Activated CD4-positive, alpha-beta memory T cell treated with anti-CD3 and anti-CD28 coated beads for 36 hours (primary cell): ENCODE results near the gene PIK3R1. TPM values are rescaled to one million over a fixed set of nuclear protein-coding genes. Genes with fewer than 3 reads are reported as not detected.

Experiments
- CTCF ChIA-PET: fragments of 350-600 bp; sonication (Branson Sonifier 250); formaldehyde crosslinking; loops from one replicate; lab custom pipeline; 2021; ENCODE audit warnings: antibody characterized with exemption, inconsistent platforms; lab: Charles Lee
- POLR2A ChIA-PET: fragments of 350-600 bp; sonication (Branson Sonifier 250); formaldehyde crosslinking; loops from one replicate; lab custom pipeline; 2021; ENCODE audit warnings: antibody characterized with exemption; lab: Charles Lee
- DNase-seq: peaks from one replicate; pipeline ENCODE4 v3.0.0-alpha.2; 2020
- H3K27ac Mint-ChIP-seq: one replicate; pipeline ENCODE4 v1.8.0; 2021; ENCODE audit warnings: mixed read lengths
- H3K27me3 Mint-ChIP-seq: one replicate; pipeline ENCODE4 v1.8.0; 2021; ENCODE audit warnings: mixed read lengths
- H3K36me3 Mint-ChIP-seq: one replicate; pipeline ENCODE4 v1.8.0; 2021; ENCODE audit warnings: mixed read lengths
- H3K4me1 Mint-ChIP-seq: one replicate; pipeline ENCODE4 v1.8.0; 2021; ENCODE audit warnings: low read depth, mixed read lengths
- H3K4me3 Mint-ChIP-seq: one replicate; pipeline ENCODE4 v1.8.0; 2021; ENCODE audit warnings: mild to moderate bottlenecking, mixed read lengths
- H3K9me3 Mint-ChIP-seq: one replicate; pipeline ENCODE4 v1.8.0; 2021; ENCODE audit warnings: mixed read lengths
- intact Hi-C: fragments of 100-400 bp; cut with micrococcal nuclease; formaldehyde crosslinking; loops from one replicate; pipeline ENCODE4 v1.15.1; 2023
- total RNA-seq, 2 experiments: library from RNA; stranded (reverse); gene quantifications; one replicate each; pipeline ENCODE4 v1.2.3, GENCODE V29; 2021

PIK3R1 gene
- total RNA-seq, 2 experiments from 2014 or later: 35.3 to 40.9 TPM

DNA sequence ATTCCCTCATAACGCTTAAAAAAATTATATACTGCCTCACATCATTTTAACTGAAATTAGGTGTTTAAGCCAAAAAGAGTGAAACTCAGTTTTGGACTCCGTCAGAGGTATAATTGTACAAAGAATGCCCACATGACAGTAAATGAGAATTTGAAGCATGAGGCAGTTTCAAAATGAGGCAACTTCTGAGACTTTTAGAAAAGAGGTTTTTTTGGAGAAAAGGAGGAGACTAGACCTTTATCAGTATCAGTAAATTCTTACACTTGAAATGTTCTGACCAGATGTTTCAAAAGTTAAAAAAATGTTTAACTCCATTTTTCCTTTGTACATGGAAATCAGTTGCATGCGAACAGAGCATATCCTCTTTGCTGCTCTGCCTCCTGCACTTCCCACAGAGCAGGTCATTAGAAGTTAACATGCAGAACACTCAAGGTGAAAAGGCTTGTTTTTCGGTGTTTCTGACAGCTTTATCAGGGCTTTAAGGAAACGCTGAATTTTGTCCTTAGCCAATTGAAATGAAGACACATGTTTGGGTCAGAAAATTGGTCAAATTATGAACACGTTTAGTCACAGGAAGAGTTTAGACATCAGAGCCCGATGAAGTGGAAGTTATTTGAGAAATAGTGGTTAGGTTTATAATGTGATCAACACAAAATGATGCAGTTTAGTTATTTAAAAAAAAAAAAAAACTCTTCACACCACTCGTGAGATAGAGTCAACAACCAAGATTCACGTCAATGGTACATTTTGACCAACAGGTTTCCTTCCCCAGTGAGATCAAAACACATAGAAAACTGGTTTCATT lies 59.5 kb downstream of the PIK3R1 start:
- peak overlapping the region; percentile 98 for H3K27ac Mint-ChIP-seq
- CTCF ChIA-PET: interaction anchor here (0.7 kb wide), 1 partner anchor 1068 kb away, joined by 3 read pairs; no protein-coding TSS in a partner anchor
- H3K27me3 Mint-ChIP-seq: no peaks in the 10 kb centered on the region
- POLR2A ChIA-PET: interaction anchor here (0.9 kb wide), 1 partner anchor 15 kb away, joined by 3 read pairs; no protein-coding TSS in a partner anchor
- intact Hi-C loops: loop anchor here (1.0 to 10.0 kb wide), 7 partner anchors 14 to 1270 kb away; no protein-coding TSS in a partner anchor
- peak overlapping the region; percentile 62 for H3K4me3 Mint-ChIP-seq
- H3K4me1 Mint-ChIP-seq: peaks cover 94% of the 10 kb centered on the region
- DNase-seq: no peak
- H3K36me3 Mint-ChIP-seq: peaks cover 44% of the 10 kb centered on the region
- H3K9me3 Mint-ChIP-seq: no peaks in the 10 kb centered on the region

DNA sequence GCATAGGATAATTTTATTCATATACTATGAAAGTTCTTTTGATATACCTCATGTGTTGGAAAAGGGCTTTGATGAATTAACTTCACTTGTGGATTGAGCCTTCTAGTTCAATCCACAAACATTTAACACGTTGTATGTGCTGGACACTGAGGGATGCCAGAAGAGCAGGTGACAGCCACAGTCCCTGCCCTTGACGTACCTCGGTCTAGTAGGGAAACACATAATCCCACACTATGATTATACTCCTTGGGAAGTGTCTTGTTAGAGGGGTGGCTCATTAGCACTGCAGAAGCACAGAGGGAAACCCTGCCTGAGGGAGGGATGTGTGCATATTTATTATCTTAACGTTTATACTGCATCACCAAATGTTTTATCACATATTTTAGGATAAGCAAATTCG lies 61.2 kb downstream of the PIK3R1 start:
- Mint-ChIP-seq H3K36me3 (peaks cover 55% of the 10 kb centered on the region), H3K4me3 (no peak overlapping the region), H3K27ac (no peak overlapping the region), H3K4me1 (peaks cover 91% of the 10 kb centered on the region), H3K27me3 (no peaks in the 10 kb centered on the region), H3K9me3 (no peaks in the 10 kb centered on the region)
- DNase-seq: no peak
- intact Hi-C loops: loop anchor here (10.0 kb wide), 2 partner anchors 292 to 1272 kb away; no protein-coding TSS in a partner anchor
- ChIA-PET POLR2A (no interaction called here), CTCF (interaction anchor here (0.9 to 1.4 kb wide), 2 partner anchors 10 to 26 kb away, joined by 3 to 11 read pairs; no protein-coding TSS in a partner anchor)

DNA sequence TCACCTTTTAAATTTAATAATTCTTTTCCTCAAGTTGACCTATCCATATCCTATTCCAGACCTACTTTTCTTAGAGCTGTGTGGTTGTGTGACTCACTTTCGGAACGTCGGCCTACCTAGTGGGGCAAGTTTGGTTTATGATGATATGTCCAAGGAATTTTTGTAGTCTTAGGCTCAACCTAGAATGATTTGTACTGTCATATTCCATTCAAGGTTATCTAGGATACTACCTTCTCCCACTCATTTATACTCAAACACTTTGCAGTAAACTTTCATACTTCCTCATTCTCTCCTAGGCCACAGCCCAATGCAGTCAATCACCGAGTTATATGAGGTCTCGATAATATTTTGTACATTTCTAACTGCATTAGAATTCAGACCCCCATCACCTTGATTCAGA lies 61.9 kb downstream of the PIK3R1 start:
- Mint-ChIP-seq H3K36me3 (peaks cover 62% of the 10 kb centered on the region), H3K27ac (no peak overlapping the region), H3K4me3 (no peak overlapping the region), H3K4me1 (peaks cover 93% of the 10 kb centered on the region), H3K9me3 (no peaks in the 10 kb centered on the region), H3K27me3 (no peaks in the 10 kb centered on the region)
- DNase-seq: no peak
- intact Hi-C loops: loop anchor here (10.0 kb wide), 2 partner anchors 293 to 1273 kb away; no protein-coding TSS in a partner anchor
- CTCF ChIA-PET: interaction anchor here (1.3 kb wide), 1 partner anchor 10 kb away, joined by 3 read pairs; no protein-coding TSS in a partner anchor
- POLR2A ChIA-PET: no interaction called here

DNA sequence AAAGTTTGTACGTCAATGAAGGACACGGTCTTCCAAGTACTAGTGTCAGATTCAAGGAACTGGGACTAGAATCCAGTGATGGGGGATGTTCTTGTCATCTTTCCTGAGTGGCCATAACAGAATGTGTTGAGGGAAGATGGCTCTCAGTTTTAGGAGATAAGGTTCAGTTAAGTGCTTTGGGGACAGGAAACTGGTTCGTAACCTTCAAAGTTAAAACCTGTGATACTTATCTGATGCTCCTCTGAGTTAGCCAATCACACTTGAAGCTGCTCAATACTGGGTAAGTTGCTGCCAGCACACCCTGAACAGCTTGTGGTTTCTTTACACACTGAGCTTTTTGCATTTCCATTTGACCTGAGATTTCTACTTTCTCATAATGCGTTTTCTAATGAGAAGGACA lies 64.4 kb downstream of the PIK3R1 start:
- POLR2A ChIA-PET: interaction anchor here (0.9 to 1.6 kb wide), 9 partner anchors 10 to 185 kb away, joined by 3 to 11 read pairs (median 4); partner anchors contain the start of gene PIK3R1
- H3K9me3 Mint-ChIP-seq: no peaks in the 10 kb centered on the region
- peak; percentile 60 for DNase-seq
- peaks cover 65% of the 10 kb centered on the region for H3K36me3 Mint-ChIP-seq
- peaks cover 94% of the 10 kb centered on the region for H3K4me1 Mint-ChIP-seq
- H3K4me3 Mint-ChIP-seq: peak overlapping the region; percentile 76
- CTCF ChIA-PET: interaction anchor here (0.7 to 1.8 kb wide), 7 partner anchors 9 to 185 kb away, joined by 3 to 16 read pairs (median 7); no protein-coding TSS in a partner anchor
- H3K27ac Mint-ChIP-seq: peak overlapping the region; percentile 99
- intact Hi-C loops: loop anchor here (1.0 to 10.0 kb wide), 9 partner anchors 10 to 1275 kb away; partner anchors contain the start of gene PIK3R1
- H3K27me3 Mint-ChIP-seq: no peaks in the 10 kb centered on the region

DNA sequence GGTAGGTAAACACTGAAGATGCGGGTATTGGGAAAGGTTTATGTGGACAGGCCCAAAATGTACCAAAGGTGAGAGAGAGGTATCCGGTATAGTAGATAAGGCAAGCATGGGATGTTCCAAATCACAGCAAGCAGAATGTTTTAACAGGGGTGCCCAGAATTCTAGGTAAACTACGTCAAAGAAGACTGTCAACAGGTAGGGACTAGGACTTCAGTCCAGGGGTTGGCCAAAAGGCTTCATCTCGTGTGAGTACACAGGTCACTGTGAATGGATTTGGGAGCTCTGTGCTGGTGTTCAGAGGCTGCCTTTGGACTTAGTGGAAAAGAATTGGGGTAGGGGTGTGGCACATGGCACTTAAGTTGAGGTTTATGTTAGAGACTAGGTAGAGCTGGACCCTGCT lies 66.4 kb downstream of the PIK3R1 start:
- H3K27ac Mint-ChIP-seq: peak overlapping the region; percentile 99
- ChIA-PET POLR2A (interaction anchor here (0.9 kb wide), 1 partner anchor 24 kb away, joined by 3 read pairs; no protein-coding TSS in a partner anchor), CTCF (interaction anchor here (1.2 kb wide), 1 partner anchor 24 kb away, joined by 3 read pairs; no protein-coding TSS in a partner anchor)
- H3K27me3 Mint-ChIP-seq: no peaks in the 10 kb centered on the region
- intact Hi-C loops: loop anchor here (5.0 to 10.0 kb wide), 2 partner anchors 433 to 605 kb away; no protein-coding TSS in a partner anchor
- peaks cover 96% of the 10 kb centered on the region for H3K4me1 Mint-ChIP-seq
- peaks cover 58% of the 10 kb centered on the region for H3K36me3 Mint-ChIP-seq
- peak overlapping the region; percentile 76 for H3K4me3 Mint-ChIP-seq
- H3K9me3 Mint-ChIP-seq: no peaks in the 10 kb centered on the region
- DNase-seq: no peak

DNA sequence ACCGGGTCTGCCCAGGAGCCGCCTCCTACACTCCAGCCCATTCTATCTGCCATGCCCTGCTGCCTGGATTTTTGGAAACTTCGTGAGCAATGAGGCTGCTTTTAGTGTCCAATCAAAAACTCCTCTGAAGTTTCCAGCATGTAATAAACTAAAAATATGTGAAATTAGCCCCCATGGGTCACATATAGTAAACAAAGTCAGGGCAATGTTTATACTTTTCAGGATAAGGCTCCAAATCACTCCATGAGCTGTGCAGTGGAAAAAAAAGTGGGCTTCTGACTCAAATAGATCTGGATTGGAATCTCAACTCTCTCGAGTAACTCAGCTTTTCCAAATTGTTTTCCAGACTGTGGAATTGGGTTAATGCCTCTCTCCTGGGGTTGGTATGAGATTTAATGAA lies 68.2 kb downstream of the PIK3R1 start:
- peak overlapping the region; percentile 54 for H3K27ac Mint-ChIP-seq
- ChIA-PET CTCF (interaction anchor here (1.4 to 2.2 kb wide), 3 partner anchors 10 to 178 kb away, joined by 5 to 10 read pairs (median 6); no protein-coding TSS in a partner anchor), POLR2A (no interaction called here)
- no peak for DNase-seq
- peak overlapping the region; percentile 18 for H3K4me3 Mint-ChIP-seq
- H3K9me3 Mint-ChIP-seq: no peaks in the 10 kb centered on the region
- intact Hi-C loops: loop anchor here (5.0 to 10.0 kb wide), 2 partner anchors 431 to 604 kb away; no protein-coding TSS in a partner anchor
- H3K4me1 Mint-ChIP-seq: peaks cover 92% of the 10 kb centered on the region
- H3K27me3 Mint-ChIP-seq: no peaks in the 10 kb centered on the region
- H3K36me3 Mint-ChIP-seq: peaks cover 51% of the 10 kb centered on the region

DNA sequence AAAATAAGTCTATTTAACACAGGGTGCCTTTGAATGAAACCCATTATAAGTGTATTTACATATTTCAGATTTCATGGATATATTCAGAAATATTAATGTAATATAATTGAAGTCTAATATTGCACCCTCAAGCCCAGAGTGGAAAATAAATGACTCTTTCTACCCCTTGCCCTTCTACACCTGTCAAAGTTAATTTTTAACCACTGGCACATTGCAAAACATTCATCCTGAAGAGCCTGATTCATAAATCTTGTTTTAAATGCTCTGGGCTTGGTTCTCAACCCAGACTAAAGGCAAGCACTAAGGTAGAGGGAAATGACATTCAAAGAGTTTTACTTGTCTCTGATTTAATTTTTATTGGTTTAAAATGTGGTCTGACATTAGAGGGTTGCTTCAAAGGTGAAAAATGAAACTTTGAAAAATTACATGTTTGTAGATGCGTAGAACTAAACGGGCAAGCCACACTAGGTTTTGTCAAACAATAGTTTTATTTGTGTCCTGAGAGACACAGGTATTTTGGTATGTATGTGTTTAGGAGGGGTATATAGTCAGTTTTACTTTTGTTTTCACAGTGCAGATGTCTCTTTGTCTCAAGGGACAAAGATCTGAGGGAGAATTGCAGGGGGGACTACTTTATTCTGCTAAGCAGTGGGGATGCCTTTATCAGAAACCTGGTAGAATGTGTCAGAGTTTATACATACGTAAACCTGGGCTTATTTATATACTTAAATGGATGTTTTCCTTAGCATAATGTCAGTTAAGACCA lies 69.7 kb downstream of the PIK3R1 start:
- peaks cover 42% of the 10 kb centered on the region for H3K36me3 Mint-ChIP-seq
- H3K4me1 Mint-ChIP-seq: peaks cover 92% of the 10 kb centered on the region
- DNase-seq: no peak
- H3K9me3 Mint-ChIP-seq: no peaks in the 10 kb centered on the region
- POLR2A ChIA-PET: interaction anchor here (2.0 kb wide), 1 partner anchor 180 kb away, joined by 5 read pairs; no protein-coding TSS in a partner anchor
- no peaks in the 10 kb centered on the region for H3K27me3 Mint-ChIP-seq
- CTCF ChIA-PET: interaction anchor here (1.2 to 3.5 kb wide), 22 partner anchors 12 to 1039 kb away, joined by 3 to 83 read pairs (median 8); no protein-coding TSS in a partner anchor
- peak overlapping the region; percentile 84 for H3K27ac Mint-ChIP-seq
- intact Hi-C loops: loop anchor here (1.0 to 10.0 kb wide), 2 partner anchors 430 to 460 kb away; no protein-coding TSS in a partner anchor
- H3K4me3 Mint-ChIP-seq: peak overlapping the region; percentile 49

DNA sequence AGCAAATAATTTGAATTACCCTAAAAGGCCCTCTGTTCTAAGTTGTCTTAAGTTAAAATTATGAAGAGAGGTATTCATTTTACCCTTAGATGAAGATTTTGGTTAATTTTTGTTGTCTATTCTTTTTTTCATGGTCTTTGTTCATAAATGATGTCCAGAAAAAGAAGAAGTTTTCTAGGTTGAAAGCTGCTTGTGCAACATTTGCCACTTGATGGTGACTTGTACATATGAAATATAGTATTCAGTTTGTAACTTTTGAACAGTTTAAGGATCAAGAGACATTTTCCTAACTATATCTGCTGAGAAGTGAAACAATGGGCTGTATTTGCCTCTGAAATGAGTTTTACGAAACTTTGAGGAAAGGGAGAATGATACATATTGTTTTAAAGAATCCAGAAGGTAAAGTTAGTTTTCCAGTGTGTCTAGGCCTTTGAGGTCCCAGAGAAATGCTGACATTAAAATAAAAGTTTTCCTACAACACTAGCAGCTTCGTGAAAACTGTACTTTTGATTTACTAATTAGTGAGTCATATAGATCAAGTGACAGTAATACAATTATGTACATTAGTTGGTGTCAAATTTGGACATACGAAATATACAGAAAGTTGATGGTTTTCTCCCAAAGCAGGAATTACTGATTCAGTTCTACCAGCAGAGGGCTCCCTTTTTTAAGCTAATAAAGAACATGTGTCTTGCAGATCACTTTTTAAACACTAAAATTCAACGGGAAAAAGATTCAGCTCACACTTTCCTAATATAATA lies 70.5 kb downstream of the PIK3R1 start:
- peak overlapping the region; percentile 49 for H3K4me3 Mint-ChIP-seq
- peaks cover 36% of the 10 kb centered on the region for H3K36me3 Mint-ChIP-seq
- intact Hi-C loops: loop anchor here (1.0 to 10.0 kb wide), 8 partner anchors 148 to 721 kb away; no protein-coding TSS in a partner anchor
- no peaks in the 10 kb centered on the region for H3K27me3 Mint-ChIP-seq
- no peak for DNase-seq
- H3K9me3 Mint-ChIP-seq: no peaks in the 10 kb centered on the region
- ChIA-PET CTCF (interaction anchor here (0.7 to 3.5 kb wide), 51 partner anchors 10 to 1040 kb away, joined by 3 to 83 read pairs (median 4); no protein-coding TSS in a partner anchor), POLR2A (interaction anchor here (1.3 to 2.0 kb wide), 2 partner anchors 177 to 179 kb away, joined by 3 to 5 read pairs; no protein-coding TSS in a partner anchor)
- peaks cover 92% of the 10 kb centered on the region for H3K4me1 Mint-ChIP-seq
- peak overlapping the region; percentile 84 for H3K27ac Mint-ChIP-seq

DNA sequence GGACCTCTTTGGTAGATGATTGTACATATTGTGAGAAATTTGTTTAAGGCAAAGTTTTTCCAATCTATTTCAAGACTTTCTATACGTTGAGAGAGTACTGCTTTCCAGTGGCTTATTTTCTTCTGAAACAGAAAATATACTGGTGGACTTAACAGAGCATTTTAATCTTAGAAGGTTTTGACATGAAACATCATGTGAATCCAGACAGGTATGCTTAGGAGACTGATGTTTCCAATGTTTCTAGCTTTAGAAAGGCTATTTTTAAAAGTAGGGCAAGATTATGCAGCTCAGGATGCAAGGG lies 71.0 kb downstream of the PIK3R1 start:
- Mint-ChIP-seq H3K4me1 (peaks cover 92% of the 10 kb centered on the region), H3K9me3 (no peaks in the 10 kb centered on the region), H3K4me3 (peak overlapping the region; percentile 3), H3K27ac (peak overlapping the region; percentile 29), H3K27me3 (no peaks in the 10 kb centered on the region), H3K36me3 (peaks cover 33% of the 10 kb centered on the region)
- ChIA-PET POLR2A (interaction anchor here (1.3 to 2.0 kb wide), 2 partner anchors 176 to 179 kb away, joined by 3 to 5 read pairs; no protein-coding TSS in a partner anchor), CTCF (interaction anchor here (0.7 to 3.5 kb wide), 52 partner anchors 9 to 1040 kb away, joined by 3 to 83 read pairs (median 4); no protein-coding TSS in a partner anchor)
- intact Hi-C loops: loop anchor here (1.0 to 10.0 kb wide), 7 partner anchors 148 to 721 kb away; no protein-coding TSS in a partner anchor
- DNase-seq: no peak

DNA sequence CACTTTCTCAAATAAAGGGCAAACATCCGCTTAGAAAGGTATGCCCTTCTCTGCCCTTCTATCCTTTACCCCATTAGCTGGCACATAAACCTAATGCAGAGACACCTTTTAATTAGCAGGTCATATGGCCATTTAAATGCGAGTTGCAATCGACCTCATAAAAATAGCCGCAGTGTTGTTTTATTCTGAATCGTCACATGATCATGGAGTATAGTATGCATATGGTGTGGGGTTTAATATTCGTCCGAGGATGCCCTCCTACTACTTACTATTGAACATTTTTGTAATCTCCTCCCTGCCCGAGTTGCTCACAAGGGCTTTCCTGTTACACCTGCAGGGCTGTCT lies 72.0 kb downstream of the PIK3R1 start:
- no peak for DNase-seq
- POLR2A ChIA-PET: interaction anchor here (2.0 kb wide), 1 partner anchor 178 kb away, joined by 5 read pairs; no protein-coding TSS in a partner anchor
- intact Hi-C loops: loop anchor here (2.0 to 10.0 kb wide), 3 partner anchors 373 to 675 kb away; no protein-coding TSS in a partner anchor
- peak overlapping the region; percentile 84 for H3K4me3 Mint-ChIP-seq
- no peaks in the 10 kb centered on the region for H3K27me3 Mint-ChIP-seq
- peaks cover 91% of the 10 kb centered on the region for H3K4me1 Mint-ChIP-seq
- CTCF ChIA-PET: interaction anchor here (0.6 to 3.5 kb wide), 21 partner anchors 10 to 1042 kb away, joined by 3 to 83 read pairs (median 9); no protein-coding TSS in a partner anchor
- peaks cover 31% of the 10 kb centered on the region for H3K36me3 Mint-ChIP-seq
- H3K27ac Mint-ChIP-seq: peak overlapping the region; percentile 88
- no peaks in the 10 kb centered on the region for H3K9me3 Mint-ChIP-seq
